ENCODE measurements around the gene ARF5. TPM values are rescaled to one million over a fixed set of nuclear protein-coding genes. Genes with fewer than 3 reads are reported as not detected.

The ARF5 gene
- total RNA-seq, 2 experiments from 2014 or later: 107 to 110 TPM

DNA sequence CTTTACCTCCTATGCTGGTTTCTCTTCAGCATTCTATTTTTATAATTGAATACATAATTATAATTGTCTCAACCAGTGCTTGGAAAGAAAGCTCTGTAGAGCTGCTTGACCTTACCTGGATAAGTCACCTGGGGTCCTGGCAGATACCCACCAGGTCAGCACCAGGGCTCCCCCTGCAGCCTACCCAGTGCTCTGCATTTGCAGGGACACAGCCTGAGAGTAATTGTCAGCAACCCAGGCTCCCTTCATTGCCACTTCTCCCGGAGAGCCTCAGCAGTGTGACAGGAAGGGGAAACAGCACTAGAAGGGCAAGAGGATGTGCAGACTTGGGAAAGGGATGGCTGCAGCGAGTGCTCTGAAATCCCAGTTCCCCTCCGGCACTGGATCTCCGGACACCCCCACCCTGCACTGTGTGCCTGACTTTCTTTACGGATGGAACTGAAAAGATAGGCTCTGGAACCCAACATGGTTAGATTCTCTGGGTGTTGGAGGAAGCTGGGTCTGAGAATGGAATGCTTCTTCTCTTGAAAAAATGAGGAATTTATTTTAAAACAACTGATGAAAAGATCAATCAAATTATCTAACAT, 41.1 kb downstream of the ARF5 start:
- CTCF ChIA-PET: interaction anchor here (0.6 to 0.7 kb wide), 2 partner anchors 39 to 326 kb away, joined by 3 read pairs; no protein-coding TSS in a partner anchor
- POLR2A ChIA-PET: no interaction called here

DNA sequence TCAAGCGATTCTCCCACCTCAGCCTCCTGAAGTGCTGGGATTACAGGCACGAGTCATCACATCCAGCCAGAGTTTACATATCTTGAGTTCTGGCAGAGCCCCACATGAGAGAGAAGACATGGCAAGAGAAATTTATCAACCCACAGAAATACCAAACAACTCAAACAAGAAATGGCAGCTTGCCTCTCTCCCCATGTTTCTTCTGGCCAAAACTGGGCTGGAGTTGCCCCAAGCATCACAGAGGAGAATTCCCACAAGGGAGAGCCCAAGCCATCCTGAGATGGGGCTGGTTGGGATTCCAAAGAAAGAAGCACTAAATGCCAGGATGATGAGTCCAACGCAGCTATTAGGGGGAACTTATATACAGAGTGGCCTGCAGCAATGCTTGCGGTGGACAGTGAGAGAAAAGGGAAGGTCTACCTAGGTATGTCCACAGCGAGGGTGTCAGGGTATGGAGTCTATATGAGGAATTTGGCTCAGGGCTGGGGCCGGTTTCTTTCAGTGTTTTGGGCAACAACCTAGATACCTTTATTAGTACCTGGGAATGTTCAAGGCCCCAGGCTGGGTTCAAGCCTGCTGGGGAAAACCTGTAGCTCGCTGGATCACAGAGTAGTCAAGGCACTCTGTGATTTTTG, 44.2 kb downstream of the ARF5 start:
- CTCF ChIA-PET: no interaction called here

DNA sequence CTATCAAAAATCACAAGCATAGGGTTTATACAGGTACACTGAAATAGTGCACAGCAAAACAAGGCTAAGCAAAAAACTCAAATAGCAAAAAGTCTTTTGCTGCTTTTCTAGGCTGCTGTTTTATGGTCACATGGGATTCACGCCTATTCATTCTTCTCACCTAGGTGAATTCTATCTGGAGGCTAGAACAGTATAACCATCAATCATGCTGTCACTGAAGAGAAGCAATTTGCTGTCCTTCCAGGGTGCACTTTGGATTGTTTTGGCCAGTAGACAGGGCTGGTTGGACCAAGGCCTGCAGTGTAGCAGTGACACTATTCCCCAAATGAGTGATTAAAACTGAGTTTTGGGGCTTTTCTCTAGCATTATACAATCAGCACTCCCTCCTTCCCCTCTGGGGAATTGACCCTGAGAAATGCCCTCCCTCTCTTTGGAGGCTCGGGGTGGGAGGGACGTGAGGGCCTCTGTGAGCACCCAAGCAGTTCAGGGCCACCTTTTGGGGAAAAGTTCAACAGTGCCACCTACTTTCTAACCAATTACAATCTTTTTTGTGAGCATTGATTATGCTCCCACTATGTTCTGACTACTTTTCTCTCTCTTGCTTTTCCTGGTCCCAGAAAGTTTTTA, 47.6 kb downstream of the ARF5 start:
- POLR2A ChIA-PET: interaction anchor here (0.7 kb wide), 1 partner anchor 135 kb away, joined by 4 read pairs; no protein-coding TSS in a partner anchor
- CTCF ChIA-PET: no interaction called here

More for the DNA sequence above, 44.2 kb downstream of the ARF5 start:
- POLR2A ChIA-PET: no interaction called here

DNA sequence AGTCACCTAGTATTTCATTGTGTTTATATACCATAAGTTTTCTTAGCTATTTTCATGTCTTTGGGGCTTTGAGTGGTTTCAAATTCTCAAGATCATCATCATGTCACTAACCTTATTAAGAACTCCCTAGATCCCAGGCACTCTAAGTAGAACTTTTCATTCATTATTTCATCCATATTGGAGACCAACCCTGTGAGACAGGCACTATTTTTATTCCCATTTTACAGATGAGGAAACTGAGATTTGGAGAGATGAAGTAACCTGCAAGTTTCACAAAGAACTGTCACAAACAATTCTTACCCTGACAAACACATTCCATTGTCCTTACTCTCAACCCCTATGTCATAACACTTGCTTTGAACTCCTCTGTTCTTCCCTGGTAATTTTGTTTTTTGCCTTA, 50.0 kb downstream of the ARF5 start:
- ChIA-PET CTCF (no interaction called here), POLR2A (no interaction called here)

Other genes starting within 250 kb of the ARF5 start
- 10 to 100 TPM; 37.8 to 39.2 TPM for gene ZNF800, start 195.7 kb upstream of the ARF5 start, total RNA-seq
- 10 to 100 TPM; 16.0 TPM for gene GCC1, start 2.8 kb upstream of the ARF5 start, total RNA-seq
- gene FSCN3, start 5.3 kb downstream of the ARF5 start, total RNA-seq: 1 to 10 TPM in 1 of 2 experiments, under 1 TPM in 1; 0.23 to 1.1 TPM
- gene PAX4, start 29.7 kb downstream of the ARF5 start, total RNA-seq: not detected
- 100 to 1,000 TPM; 203 to 219 TPM for gene SND1, start 63.8 kb downstream of the ARF5 start, total RNA-seq

Measured in activated CD8-positive, alpha-beta memory T cell treated with anti-CD3 and anti-CD28 coated beads for 36 hours (primary cell).